ENCODE measurements around the gene KHDC1. TPM values are rescaled to one million over a fixed set of nuclear protein-coding genes. Genes with fewer than 3 reads are reported as not detected.
"Not testable (repeated sequence)": the region's sequence is repeated elsewhere in the genome, so short reads cannot be mapped to it uniquely, and the experiment has no call there.

Gene KHDC1
- total and polyA plus RNA-seq, 4 donors = 0.16 to 0.42 (median 0.25) TPM; not detected in 1

GRCh38 chr6:73263570-73263909 is 544 bp upstream of the KHDC1 start:
- no peak overlapping the region for H3K27ac ChIP-seq (ENCODE audit: low read depth in 1 of 2, low read length in 2 of 2)
- TF ChIP-seq HNF4G (IDR thresholded peaks at IDR 0.05) (no peak), HNF4A (conservative IDR thresholded peaks at IDR 0.05) (no peak), NR2F2 (IDR thresholded peaks at IDR 0.05) (no peak), EGR1 (IDR thresholded peaks at IDR 0.05; ENCODE audit: low read depth in 2 of 2) (no peak), SP1 (IDR thresholded peaks at IDR 0.05) (no peak), REST (IDR thresholded peaks at IDR 0.05) (no peak), TAF1 (conservative IDR thresholded peaks at IDR 0.05) (no peak), FOXA1 (IDR thresholded peaks at IDR 0.05) (no peak), FOXA2 (IDR thresholded peaks at IDR 0.05) (no peak), RXRA (IDR thresholded peaks at IDR 0.05) (no peak), MAX (IDR thresholded peaks at IDR 0.05) (no peak), RAD21 (IDR thresholded peaks at IDR 0.05) (no peak), ATF3 (IDR thresholded peaks at IDR 0.05) (no peak)
- 52% methylated on average over 7 of the region's 7 CpGs for WGBS
- DNase-seq (ENCODE audit: low spot score) = no peak
- H3K36me3 ChIP-seq (ENCODE audit: control insufficient read depth in 4 of 4, insufficient read depth in 3 of 4, low read depth in 1 of 4, low read length in 3 of 4) = no peaks in the 10 kb centered on the region
- no peaks in the 10 kb centered on the region for H3K27me3 ChIP-seq (ENCODE audit: control insufficient read depth in 4 of 4, insufficient read depth in 4 of 4, low read length in 3 of 4)
- H3K4me3 ChIP-seq (ENCODE audit: low read depth in 1 of 3, low read length in 3 of 3) = peak overlapping the region in 1 of 3 donors; percentile 67
- no peaks in the 10 kb centered on the region for H3K9me3 ChIP-seq (ENCODE audit: control insufficient read depth in 4 of 4, low read length in 3 of 4)
- no peak overlapping the region for H3K9ac ChIP-seq (ENCODE audit: low read depth in 1 of 2, low read length in 2 of 2)
- H3K4me1 ChIP-seq (ENCODE audit: control insufficient read depth in 4 of 4, insufficient read depth in 4 of 4, low read length in 3 of 4) = peaks cover 0 to 10% (median 2%) of the 10 kb centered on the region in 4 donors

- DNase-seq (ENCODE audit: low spot score) = no peak
- peaks cover 0 to 10% (median 2%) of the 10 kb centered on the region in 4 donors for H3K4me1 ChIP-seq (ENCODE audit: control insufficient read depth in 4 of 4, insufficient read depth in 4 of 4, low read length in 3 of 4)
- H3K27me3 ChIP-seq (ENCODE audit: control insufficient read depth in 4 of 4, insufficient read depth in 4 of 4, low read length in 3 of 4) = no peaks in the 10 kb centered on the region
- 89% methylated on average over 1 of the region's 1 CpG for WGBS
- H3K9me3 ChIP-seq (ENCODE audit: control insufficient read depth in 4 of 4, low read length in 3 of 4) = no peaks in the 10 kb centered on the region
- no peaks in the 10 kb centered on the region for H3K36me3 ChIP-seq (ENCODE audit: control insufficient read depth in 4 of 4, insufficient read depth in 3 of 4, low read depth in 1 of 4, low read length in 3 of 4)
- H3K27ac ChIP-seq (ENCODE audit: low read depth in 1 of 2, low read length in 2 of 2) = no peak overlapping the region
- H3K9ac ChIP-seq (ENCODE audit: low read depth in 1 of 2, low read length in 2 of 2) = no peak overlapping the region
- no peak overlapping the region for H3K4me3 ChIP-seq (ENCODE audit: low read depth in 1 of 3, low read length in 3 of 3)
- no peak for TF ChIP-seq CTCF (IDR thresholded peaks at IDR 0.05; ENCODE audit: low read depth, low read length, missing input control)
- TF ChIP-seq YY1 (IDR thresholded peaks at IDR 0.05) = no peak
- no peak for TF ChIP-seq HNF4G (IDR thresholded peaks at IDR 0.05)
- TF ChIP-seq RAD21 (IDR thresholded peaks at IDR 0.05) = no peak
- TF ChIP-seq FOXA1 (IDR thresholded peaks at IDR 0.05) = no peak
- no peak for TF ChIP-seq RXRA (IDR thresholded peaks at IDR 0.05)
These were observed 4.3 kb downstream of the KHDC1 start for GRCh38 chr6:73258721-73259120.

GRCh38 chr6:73254323-73254722 is 8.7 kb downstream of the KHDC1 start:
- H3K4me3 ChIP-seq (ENCODE audit: low read depth in 1 of 3, low read length in 3 of 3); H3K36me3 ChIP-seq (ENCODE audit: control insufficient read depth in 4 of 4, insufficient read depth in 3 of 4, low read depth in 1 of 4, low read length in 3 of 4); H3K27me3 ChIP-seq (ENCODE audit: control insufficient read depth in 4 of 4, insufficient read depth in 4 of 4, low read length in 3 of 4); H3K9me3 ChIP-seq (ENCODE audit: control insufficient read depth in 4 of 4, low read length in 3 of 4); H3K4me1 ChIP-seq (ENCODE audit: control insufficient read depth in 4 of 4, insufficient read depth in 4 of 4, low read length in 3 of 4); DNase-seq (ENCODE audit: low spot score); H3K27ac ChIP-seq (ENCODE audit: low read depth in 1 of 2, low read length in 2 of 2); H3K9ac ChIP-seq (ENCODE audit: low read depth in 1 of 2, low read length in 2 of 2): not testable (repeated sequence)
- WGBS = 89% methylated on average over 5 of the region's 5 CpGs
